Right lung (tissue), 5 donors: ENCODE data around the gene CAST. TPM values are rescaled to one million over a fixed set of nuclear protein-coding genes. Genes with fewer than 3 reads are reported as not detected.
"Not testable (repeated sequence)": the region's sequence is repeated elsewhere in the genome, so short reads cannot be mapped to it uniquely, and the experiment has no call there.

Experiments used
- DNase-seq, 2 donors: peaks; one replicate each; pipeline ENCODE4 v3.0.0-alpha.2; 2013
- polyA plus RNA-seq, 5 donors: library from polyadenylated mRNA; unstranded; fragments of 120-200 nt; gene quantifications; one replicate each; pipeline versions ENCODE4 v1.2.1 to v1.2.3, GENCODE V29; 2013; ENCODE audit warnings: inconsistent platforms in 1 of 5, low replicate concordance in 1 of 5; ENCODE audit not compliant: insufficient read length in 5 of 5, insufficient read depth in 1 of 5

The CAST gene
- polyA plus RNA-seq, 5 donors, result 112 to 177 (median 165) TPM

DNA sequence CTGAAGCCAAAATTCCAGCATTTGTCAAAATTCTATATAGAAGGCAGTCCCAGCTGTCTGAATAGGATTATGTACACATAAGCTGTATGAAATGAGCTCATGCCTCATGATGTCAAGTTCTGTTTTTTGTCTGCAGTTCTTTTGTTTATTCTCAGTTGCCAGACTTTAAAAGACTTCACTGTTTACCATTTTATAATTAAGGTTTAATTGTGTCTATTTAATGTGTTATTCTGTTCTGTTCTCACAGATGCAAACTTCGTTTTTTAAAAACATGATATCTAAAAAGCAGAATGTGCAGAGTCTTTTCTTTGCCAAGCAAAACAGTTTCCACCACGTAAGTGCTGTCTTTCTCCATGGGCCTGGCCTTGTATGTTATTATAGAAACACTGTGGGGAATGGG lies 114.4 kb downstream of the CAST start:
- peak in 1 of 2 donors; percentile 23 for DNase-seq

DNA sequence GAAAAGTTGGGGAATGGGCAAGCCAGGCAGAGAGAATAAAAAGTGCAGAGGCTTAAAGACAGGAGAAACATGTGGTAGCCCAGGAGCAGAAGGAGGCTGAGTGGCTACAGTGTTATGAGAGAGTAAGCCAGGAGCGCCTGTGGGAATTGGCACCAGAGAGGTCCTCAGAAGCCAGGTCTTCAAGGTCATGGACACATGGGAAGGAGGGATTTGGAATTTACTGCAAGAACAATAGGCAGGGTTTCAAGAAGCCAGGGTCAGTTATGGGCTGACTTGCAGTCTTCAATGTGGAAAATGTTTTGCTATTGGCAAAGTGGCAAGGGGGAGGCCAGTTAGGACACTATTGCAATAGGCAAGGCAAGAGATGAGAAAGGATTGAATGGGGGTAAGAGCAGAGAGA lies 116.2 kb downstream of the CAST start:
- DNase-seq, result no peak

DNA sequence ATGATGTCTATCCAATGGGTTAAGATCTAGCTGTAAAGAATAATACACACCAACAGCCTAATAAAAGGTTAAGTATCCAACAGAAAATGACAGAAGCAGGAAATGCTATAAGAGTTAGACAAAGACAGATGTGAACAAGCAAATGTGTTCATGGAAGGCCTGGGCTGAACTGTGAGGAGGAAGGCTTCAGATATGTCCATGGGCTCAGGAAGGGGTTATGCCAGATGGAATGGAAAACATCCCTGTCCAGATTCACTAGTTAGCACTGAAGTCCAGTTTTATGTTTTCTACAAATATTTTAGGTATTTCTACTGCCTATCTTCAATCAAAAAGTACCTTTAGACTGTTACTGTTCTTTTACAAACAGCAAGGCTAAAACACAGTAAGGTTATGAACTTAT lies 118.5 kb downstream of the CAST start:
- no peak for DNase-seq

DNA sequence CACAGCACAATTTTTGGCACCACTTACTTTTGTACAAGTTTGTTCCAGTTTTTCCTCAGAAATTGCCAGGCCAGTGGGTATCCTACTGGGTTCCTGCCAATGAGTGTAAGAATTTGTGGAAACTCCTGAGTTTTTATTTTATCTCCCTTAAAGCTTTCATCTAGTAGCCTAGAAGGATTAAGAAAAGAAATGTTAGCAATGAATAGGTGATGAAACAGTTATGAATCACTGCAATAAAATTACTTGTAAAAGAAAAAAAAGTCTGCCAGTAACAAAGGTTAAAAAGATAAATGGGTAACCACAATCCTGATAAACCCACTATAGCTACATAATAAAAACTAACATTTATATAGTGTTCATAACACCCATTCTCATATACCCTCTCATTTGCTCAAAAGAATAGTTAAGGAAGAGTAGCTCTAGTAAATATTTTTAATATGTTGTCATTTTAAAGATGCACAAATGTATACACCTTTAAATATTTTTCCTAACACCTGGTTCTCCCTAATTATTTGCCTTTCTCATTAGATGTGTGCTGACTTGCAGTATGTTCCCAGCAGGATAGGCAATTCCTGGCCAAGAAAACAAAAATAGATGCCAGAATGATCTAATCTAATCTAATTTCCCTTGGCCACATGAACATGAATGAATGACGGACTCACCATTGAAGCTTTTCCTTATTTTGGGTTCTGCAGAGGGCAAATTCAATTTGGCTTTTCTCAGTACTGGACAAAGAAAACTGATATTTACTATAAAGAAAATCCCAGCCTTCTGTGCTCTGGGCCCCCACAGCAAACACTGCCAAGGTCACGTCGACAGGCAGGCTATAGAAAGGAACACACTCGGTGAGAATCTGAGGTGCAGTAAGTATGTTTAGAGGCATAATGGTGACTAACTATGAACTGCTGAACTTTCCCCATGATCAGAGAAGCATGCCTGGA lies 119.1 kb downstream of the CAST start:
- no peak for DNase-seq

DNA sequence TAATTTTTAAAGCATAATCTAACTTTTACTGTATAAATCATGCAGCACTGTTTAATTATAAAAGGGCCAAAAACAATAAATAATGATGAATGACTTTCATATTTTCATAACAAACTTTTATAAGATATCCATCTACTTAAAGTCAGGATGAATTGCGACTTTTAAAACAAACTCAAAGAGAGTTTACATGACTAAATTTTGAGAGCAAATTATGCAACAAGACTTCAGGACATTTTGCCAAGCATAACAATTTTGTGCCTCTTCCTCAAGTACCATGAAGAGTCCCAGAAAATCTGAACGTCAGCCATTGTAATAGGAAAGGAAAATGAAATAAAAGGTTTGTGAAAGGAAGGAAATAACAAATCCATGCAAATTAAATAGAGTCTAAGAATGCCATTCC lies 121.2 kb downstream of the CAST start:
- no peak for DNase-seq

DNA sequence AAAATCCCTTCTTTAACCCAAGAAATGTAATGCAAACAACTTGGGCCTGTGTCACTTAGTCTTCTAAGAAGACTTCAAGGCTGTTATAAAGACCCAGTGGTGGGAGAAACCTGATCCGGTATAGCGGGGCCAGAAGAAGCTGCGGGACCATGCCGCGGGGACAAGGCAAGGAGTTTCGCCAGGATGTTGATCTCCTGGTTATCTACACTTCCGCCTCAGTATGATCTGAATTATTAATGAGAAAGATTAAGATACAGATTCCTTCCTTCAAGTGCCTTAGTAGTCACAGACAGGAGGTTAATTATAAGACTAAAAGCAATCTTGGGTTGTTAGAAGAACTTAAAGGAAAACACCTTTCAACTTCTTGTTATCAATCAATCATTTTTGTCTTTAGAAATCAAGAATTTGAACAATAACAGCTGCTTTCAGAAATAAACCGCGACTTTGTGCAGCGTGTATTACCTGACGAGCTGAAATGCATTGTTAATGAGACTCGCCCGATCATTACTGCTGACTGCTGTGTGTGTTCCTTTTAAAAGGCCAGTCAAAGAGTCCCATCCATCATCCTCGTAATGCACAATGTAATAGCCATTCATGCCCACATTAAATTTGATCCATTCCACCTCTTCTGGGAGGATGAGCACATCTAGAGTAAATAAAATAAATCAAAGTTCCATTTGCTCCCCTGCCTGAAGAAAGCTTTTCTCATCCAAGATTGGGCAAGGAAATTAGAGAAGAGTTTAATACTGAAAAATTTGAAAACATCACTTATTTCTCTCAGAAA lies 123.3 kb downstream of the CAST start:
- no peak for DNase-seq

DNA sequence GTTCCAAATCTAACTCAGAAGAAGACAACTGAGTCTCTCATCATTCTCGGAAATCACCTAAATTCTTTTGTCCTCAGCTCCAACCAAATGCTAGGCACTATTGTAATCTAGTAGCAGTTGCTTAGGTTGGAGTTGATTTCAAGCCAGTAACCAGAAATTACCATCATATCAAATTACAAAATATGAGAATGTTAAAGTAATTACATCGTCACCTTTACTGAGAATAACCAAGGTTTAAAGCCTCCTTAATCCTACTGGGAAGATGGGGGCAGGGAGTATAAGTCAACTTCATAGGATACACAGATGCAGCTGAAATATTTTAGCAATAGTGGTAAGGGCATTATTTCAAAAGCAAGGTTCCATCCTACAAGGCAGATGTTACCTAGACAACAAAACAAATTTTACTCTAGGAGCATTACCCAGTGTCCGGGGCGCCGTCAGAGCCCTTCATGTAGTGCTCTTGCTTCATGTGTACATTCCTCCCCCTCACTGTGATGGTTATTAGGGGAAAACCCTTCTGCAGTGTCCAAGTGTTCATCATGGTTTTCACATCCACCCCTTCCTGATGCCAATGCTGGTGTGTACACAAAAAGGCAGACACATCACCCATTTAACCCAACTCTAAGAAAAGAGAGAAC lies 126.1 kb downstream of the CAST start:
- no peak for DNase-seq

DNA sequence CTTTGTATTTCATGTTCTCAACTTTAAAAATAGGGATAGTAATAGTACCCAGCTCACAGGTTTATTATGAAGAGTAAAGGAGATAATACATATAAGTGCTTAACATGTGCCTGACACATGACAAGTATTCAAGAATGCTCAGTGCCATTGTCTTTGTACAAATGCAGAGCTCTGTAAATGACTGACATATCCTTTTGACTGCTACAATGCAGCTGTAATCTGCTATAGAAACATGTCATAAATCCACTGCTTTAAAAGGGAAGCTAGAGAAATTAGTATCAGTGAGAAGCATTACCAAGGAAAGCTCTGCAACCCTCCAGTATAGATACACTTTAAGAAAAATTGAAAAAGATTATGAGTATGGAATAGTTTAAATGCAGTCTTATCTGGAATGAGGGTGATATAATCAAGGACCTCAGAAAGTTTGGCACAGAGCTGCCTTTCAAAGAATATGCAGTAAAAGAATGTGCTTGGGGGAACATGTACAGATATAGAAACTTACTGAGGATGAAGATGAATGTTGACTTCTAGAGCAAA lies 127.7 kb downstream of the CAST start:
- DNase-seq, result no peak

DNA sequence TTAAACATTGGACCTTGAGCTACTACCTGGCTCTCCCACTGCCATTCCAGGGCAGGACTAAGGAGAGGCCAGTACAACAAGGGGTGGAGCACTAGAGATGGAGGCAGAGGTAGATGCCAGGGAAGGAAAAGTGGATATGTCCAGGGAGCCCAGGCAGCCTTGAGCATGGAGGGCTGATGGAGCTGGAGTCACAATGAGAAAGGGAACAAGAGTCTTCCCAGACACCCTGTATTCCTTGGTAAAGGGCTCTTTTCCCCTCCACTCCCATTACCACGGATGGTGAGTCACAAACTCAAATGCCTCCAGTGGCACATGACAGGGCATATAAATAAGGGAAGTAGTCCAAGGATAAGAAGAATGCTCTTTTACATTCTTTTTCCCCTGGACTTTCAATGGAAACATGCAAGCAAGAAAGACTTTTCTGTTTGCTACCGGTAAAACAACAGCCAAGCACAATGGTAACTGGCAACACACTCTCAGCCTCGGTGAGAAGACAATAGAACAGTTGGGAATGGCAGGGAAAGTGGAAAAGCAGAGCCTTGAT lies 128.9 kb downstream of the CAST start:
- DNase-seq, result no peak

DNA sequence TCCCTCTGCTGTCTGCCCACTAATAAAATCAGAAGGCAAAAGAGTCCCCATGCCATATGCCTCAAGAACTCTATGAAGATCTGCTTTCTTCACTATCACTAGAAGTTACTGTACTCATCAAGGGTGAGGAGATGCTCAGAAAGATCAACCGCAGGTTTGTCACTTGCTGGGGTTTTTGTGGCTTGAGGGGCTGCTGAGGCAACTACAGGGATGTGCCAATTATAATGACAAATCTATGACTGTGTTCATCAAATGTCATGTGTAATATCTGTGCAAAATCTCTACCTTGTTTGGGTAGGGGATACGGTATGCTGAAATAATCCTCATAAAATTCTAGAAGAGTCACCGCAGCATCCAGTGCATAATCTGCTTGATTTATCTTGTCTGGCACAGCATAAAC lies 132.6 kb downstream of the CAST start:
- no peak for DNase-seq

DNA sequence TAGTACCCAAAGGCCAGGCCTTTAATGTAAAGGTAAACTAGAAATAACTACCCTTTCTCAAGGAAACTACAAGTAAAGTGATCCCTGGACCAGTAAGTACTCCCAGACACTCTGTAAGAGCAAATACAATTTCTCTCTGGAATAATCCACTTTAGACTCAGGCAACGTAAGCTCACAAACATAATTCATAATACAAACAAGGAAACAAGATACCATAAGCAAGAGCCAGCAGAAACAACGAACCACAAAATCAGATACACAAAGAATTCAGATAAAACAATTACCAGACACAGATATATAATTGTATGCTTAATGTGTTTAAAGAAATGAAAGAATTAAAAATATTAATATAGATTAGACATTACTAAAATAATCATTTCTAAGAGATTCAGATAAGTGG lies 133.4 kb downstream of the CAST start:
- no peak for DNase-seq

DNA sequence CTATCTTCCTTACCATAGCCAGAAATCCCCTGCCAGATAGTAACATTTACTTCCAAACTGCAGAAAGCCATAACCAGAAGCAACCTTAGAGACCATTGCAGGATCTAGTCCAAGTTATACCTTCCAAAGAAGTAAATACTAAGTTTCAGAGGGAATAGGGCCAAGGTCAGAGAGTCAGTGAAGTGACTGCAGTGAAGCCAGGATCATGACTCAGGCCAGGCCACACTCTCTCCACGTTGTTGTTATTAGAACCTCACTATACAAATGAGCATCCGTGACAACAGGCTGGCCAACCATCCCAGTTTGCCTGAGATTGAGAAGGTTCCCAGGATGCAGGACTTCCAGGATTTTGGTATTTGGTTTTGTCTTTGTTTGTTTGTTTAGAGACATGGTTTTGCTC lies 134.3 kb downstream of the CAST start:
- DNase-seq, result no peak

DNA sequence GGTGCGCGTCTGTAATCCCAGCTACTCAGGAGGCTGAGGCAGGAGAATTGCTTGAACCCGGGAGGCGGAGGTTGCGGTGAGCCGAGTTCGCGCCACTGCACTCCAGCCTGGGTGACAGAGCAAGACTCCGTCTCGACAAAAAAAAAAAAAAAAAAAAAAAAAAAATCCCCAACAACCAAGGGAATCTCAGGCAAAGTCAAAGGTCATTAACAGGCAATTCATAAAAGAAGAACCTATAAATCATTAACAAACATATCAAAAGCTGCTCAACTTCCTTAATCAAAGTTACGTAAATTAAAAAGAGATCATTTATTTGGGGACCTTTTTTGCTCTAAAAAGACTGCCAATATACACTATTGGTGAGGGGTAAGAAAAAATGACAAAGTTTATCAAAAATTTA lies 139.5 kb downstream of the CAST start:
- not testable (repeated sequence) for DNase-seq

DNA sequence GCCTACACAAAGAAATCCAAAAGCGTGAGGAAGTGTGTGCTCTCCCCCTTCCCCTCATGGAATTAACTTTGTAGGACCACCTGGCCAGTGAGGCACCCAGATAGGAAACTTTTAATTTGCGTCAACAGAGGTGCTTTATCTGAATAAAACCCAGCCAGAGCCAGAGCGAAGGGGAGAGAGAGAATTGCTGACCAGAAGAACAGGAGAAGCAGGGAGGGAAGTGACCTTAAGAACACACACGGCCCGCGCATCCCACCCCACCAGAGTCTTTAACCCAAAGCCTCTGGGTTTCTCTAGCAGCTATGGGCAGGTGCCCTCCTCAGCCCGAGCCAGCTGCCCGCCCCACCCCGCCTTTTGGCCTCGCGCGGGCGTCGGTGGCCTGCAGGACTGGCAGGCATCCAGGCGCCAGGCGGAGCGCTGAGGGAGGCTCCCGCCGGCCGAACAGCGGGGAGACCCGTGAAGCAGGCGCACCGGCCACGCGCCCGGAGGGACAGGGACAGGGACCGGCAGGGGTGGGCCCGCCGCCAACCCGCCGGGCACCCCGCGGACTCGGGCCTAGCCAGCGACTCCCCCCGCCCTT lies 145.0 kb downstream of the CAST start:
- DNase-seq, result peak; percentile 80

DNA sequence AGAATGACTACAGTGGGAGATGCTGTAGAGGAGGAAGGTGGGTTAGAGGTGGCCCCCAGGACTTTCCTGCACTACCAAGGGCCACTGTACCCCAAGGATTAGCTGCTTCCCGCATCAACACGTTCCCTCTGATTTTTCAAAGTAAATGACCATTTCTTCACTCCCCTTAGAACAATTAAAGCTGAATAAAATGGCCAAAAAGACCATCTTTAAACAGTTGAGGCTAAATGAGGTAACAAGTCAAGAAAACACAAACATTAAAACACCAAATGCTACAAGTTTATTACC lies 146.3 kb downstream of the CAST start:
- no peak for DNase-seq

DNA sequence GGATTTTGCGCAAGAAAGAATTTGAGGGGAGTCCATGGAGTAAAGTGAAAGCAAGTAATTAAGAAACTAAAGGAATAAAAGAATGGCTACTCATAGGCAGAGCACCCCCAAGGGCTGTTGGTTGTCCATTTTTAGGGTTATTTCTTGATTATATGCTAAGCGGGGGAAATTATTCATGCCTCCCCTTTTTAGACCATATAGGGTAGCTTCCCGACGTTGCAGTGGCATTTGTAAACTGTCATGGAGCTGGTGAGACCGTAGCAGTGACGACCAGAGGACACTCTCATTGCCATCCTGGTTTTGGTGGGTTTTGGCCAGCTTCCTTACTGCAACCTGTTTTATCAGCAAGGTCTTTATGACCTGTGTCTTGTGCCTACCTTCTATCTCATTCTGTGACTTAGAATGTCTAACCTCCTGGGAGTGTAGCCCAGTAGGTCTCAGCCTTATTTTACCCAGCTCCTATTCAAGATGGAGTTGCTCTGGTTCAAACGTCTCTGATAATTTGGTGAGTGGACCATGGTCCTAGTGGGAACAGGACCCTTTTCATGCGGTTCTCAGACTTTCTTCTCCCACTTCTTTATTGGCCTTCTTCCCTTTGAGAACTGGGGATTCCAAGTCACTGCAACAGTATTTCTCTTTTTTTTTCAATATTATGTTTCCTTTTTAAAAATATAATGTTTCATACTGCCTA lies 146.8 kb downstream of the CAST start:
- DNase-seq, result no peak

DNA sequence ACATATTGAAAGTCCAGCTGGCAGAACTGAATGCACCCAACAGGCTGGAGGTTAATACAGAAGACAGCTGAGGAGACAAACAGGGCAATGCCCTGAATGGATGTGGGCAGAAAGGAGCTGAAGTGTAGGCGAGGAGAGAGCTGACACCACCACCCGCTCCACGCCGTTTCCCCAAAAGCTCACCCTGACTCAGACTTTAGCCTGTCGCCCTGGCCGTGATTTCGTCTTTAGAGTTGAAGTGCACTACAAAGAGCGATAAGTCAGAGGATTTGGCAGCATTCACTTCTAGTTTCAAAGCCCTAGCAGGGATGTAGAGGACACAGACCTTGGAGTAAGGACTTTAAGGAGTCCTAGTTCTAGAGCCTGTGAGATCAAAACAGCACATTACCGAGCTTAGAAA lies 147.7 kb downstream of the CAST start:
- DNase-seq, result no peak

DNA sequence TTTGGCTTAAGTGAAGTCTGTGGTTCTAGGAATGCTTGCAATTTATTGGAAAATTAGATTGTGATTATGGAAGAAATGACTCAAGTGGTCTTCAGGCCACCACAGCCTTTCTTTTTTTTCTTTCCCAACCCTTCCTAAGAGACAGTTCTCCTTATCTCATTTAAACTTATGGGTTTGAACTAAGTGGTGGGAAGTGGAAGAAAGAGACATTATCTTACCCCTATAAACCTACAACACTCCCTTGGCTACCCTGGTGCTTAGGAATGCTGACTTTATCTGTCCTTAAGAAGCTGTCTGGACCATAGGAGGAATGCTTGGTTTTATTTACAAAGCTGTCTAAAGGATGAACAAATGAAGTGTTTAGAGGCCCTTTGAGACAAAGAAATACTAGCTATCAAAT lies 150.7 kb downstream of the CAST start:
- DNase-seq, result no peak

DNA sequence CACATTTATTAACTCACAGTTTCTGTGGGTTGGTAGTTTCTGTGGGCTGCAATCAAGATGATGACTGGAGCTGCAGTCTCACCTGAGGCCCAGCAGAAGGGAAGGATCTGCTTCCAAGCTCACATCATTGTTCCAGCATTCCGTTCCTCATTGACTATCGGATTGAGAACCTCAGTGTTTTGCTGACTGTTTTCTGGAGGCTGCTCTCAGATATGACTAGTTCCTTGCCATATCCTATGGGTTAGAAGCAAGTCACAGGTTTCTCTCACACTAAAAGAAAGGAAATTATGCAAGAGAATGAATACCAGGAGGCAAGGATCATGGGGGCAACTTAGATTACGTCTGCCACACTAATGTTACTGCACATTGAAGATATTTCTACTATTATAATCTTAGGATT lies 151.9 kb downstream of the CAST start:
- no peak for DNase-seq

DNA sequence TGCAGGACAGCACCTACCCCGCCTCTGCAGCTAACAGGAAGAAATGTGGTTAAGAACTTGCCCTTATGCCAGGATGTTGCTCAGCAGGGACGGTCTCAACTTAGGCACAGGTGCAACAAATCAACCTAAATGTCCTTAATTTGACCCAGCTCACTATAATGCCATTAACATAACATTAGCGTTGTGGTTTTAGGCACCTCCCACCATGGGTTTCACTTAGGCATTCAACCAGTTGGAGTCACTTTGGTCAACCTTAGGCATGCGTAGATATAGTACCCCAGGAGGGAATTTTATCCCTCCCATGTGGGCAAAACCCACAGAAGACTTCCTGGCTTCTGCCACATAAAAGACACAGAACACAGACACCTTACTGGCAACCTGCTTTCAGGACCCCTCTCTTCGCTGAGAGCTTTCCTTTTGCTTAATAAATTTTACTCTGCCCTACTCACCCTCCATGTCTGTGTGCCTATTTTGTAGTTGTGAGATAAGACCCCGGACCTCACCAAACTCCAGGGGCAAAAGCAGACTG lies 154.3 kb downstream of the CAST start:
- no peak for DNase-seq

DNA sequence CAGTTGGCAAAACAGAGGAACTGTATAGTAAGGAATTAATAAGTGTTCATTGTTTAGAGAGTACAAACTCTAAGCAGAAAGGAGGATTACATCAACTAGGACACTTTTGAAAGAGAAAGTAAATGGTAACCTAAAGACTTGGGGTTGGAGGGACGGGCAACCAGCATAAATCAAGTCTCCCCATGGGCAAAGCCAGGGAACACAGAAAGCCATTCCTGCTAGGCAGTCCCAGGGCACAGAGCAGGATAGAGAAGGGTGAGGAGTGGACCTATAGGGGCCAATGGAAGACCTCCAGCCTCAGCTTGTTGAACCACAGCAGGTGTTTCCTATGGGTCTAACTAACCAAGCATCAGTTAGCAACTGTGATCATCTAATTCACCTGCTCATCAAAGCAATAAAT lies 154.8 kb downstream of the CAST start:
- no peak for DNase-seq
